Measurements from ENCODE around the gene AOPEP.

AOPEP gene

GRCh38 chr9:94919376-94920098 is 193.0 kb downstream of the AOPEP start:
- H3K4me3 ChIP-seq: peak overlapping the region; percentile 49
- TF ChIP-seq, protein P1, sequence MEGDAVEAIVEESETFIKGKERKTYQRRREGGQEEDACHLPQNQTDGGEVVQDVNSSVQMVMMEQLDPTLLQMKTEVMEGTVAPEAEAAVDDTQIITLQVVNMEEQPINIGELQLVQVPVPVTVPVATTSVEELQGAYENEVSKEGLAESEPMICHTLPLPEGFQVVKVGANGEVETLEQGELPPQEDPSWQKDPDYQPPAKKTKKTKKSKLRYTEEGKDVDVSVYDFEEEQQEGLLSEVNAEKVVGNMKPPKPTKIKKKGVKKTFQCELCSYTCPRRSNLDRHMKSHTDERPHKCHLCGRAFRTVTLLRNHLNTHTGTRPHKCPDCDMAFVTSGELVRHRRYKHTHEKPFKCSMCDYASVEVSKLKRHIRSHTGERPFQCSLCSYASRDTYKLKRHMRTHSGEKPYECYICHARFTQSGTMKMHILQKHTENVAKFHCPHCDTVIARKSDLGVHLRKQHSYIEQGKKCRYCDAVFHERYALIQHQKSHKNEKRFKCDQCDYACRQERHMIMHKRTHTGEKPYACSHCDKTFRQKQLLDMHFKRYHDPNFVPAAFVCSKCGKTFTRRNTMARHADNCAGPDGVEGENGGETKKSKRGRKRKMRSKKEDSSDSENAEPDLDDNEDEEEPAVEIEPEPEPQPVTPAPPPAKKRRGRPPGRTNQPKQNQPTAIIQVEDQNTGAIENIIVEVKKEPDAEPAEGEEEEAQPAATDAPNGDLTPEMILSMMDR (IDR thresholded peaks at IDR 0.05): no peak
- peak; percentile 70 for DNase-seq (ENCODE audit: low spot score)
- H3K27ac ChIP-seq: peak overlapping the region; percentile 82 to 94

DNA sequence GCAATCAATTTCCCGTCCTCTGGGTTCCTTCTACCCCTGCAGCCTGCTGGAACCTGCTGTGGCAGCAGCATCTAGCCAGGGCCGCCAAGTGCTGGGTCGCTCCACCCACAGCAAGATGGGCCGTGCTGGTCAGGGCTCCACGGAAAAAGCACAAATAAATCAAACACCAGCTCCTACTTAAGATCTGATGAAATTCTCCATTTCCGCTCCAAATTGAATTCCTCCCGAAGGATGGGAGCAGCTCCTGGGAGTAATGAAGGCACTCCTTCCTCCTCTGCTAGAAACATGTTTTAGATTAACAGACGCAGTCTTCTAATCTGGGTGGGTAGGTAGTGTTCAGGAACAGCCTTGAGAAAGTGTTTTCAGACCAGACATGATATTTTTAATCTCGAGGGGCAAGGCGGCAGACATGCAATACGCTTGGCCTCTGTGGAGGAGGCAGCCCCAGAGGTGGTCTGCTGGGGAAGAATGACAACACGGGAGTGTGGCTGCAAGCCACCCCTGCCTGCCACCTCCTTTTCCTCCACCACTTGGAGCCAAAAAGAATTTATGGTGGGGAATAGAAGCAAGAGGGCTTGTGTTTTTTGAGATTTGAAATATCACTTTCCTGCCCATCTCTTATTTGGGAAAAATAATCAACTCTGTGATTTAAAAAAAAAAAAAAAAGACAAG is 194.1 kb downstream of the AOPEP start:
- TF ChIP-seq, protein P1 (IDR thresholded peaks at IDR 0.05): no peak
- Histone ChIP-seq H3K4me3 (peak overlapping the region; percentile 49), H3K27ac (peak overlapping the region; percentile 82 to 94)
- peak; percentile 74 for DNase-seq (ENCODE audit: low spot score)

DNA sequence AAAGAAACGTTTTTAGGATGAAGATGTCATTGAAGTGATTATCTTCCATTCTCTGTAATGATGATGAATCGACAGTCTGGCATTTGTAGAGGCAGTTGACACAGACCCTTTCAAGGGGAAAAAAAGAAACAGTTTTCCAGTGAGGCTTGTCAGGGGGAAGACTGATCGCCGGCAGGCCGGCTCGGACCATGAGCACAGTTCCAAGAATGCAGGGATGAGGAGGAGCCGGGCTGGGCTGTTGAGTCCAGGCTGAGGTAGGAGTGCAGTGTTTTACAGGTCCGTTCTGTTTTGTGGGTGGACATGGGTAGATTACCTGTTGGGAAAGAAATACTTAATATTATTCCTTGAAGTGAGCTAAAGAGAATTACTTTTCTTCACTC is 194.6 kb downstream of the AOPEP start:
- no peak for DNase-seq (ENCODE audit: low spot score)
- H3K27ac ChIP-seq: peak overlapping the region; percentile 82 to 94
- TF ChIP-seq, protein P1 (IDR thresholded peaks at IDR 0.05): no peak
- peak overlapping the region; percentile 49 for H3K4me3 ChIP-seq

- peak overlapping the region; percentile 82 to 94 for H3K27ac ChIP-seq
These were observed 195.2 kb downstream of the AOPEP start for GRCh38 chr9:94921656-94922055.

DNA sequence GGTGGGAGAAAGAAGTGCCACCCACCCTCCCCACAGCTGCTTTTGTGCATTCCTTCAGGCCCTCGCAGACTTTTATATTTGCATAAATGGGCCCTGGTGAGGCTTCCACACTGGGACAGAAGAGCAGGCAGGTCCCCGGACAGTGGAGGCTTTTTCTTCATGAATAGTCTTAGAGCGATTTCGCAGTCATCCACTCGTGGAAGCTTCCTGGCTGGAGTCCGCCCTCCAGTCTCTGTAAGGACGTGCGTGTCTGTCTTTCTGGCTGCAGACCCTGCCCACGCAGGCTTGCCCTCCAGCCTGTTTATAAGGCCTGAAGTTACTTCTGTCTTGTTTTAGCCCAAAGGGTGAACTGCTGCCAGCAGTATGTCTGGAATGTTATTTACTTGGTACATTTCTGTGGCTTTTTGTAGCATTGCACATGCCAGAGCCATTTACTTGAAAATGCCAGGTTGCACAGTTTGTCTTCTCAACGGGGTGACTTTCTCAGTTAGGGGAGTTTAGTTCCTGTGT is 195.7 kb downstream of the AOPEP start:
- Histone ChIP-seq H3K4me3 (peak overlapping the region; percentile 49), H3K27ac (peak overlapping the region; percentile 82 to 94)
- TF ChIP-seq, protein P1 (IDR thresholded peaks at IDR 0.05): no peak
- peak; percentile 92 for DNase-seq (ENCODE audit: low spot score)

More at GRCh38 chr9:94921656-94922055, 195.2 kb downstream of the AOPEP start:
- DNase-seq (ENCODE audit: low spot score): no peak
- TF ChIP-seq, protein P1 (IDR thresholded peaks at IDR 0.05): no peak
- H3K4me3 ChIP-seq: peak overlapping the region; percentile 49

DNA sequence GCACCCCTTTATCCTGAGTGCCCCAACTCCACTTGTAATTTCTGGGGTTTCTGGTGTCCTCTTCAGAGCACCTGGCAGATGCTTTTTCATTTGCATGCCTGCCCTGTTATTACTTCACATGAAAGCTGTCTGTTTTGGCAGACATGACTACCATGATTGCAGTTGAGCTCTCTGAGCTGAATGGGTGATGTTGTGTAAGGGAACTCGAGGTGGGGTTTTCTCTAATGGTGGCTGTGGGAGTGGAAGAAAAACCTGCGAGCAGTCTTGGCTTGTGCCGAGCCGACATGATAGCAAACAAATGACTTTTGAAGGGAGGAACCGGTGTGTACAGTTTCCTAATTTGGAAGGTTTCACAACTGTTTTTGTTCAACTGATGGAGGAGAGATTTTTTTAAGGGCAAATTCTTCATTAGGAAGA is 196.2 kb downstream of the AOPEP start:
- Histone ChIP-seq H3K27ac (peak overlapping the region; percentile 82 to 94), H3K4me3 (peak overlapping the region; percentile 7)
- TF ChIP-seq, protein P1 (IDR thresholded peaks at IDR 0.05): no peak
- no peak for DNase-seq (ENCODE audit: low spot score)

All from coronary artery (tissue), 2 donors.